Epidermal melanocyte (primary cell): Measurements from ENCODE around the gene MEF2A.
"Not testable (repeated sequence)": the region's sequence is repeated elsewhere in the genome, so short reads cannot be mapped to it uniquely, and the experiment has no call there.

ENCODE experiments used
- DNase-seq: peaks from one replicate; pipeline ENCODE4 v3.0.0; 2011; ENCODE audit warnings: low spot score; ENCODE audit not compliant: insufficient read length

Gene MEF2A

GRCh38 chr15:99565299-99566156 is at the start of gene MEF2A:
Gene MEF2A, plus strand, starts transcription at chr15:99565984. Its CDS starts 67,136 bp downstream, at chr15:99633120.
- peak; percentile 95 for DNase-seq

GRCh38 chr15:99518191-99518590 is 47.6 kb upstream of the MEF2A start:
- DNase-seq, result no peak

GRCh38 chr15:99519366-99519765 is 46.4 kb upstream of the MEF2A start:
- not testable (repeated sequence) for DNase-seq

- no peak for DNase-seq
These were observed 43.5 kb upstream of the MEF2A start for GRCh38 chr15:99522288-99522687.

GRCh38 chr15:99526176-99526575 is 39.6 kb upstream of the MEF2A start:
- DNase-seq, result no peak

- DNase-seq, result no peak
These were observed 39.1 kb upstream of the MEF2A start for GRCh38 chr15:99526671-99527070.

- no peak for DNase-seq
These were observed 29.3 kb upstream of the MEF2A start for GRCh38 chr15:99536422-99537040.

GRCh38 chr15:99537344-99537743 is 28.4 kb upstream of the MEF2A start:
- DNase-seq, result no peak

GRCh38 chr15:99538261-99538660 is 27.5 kb upstream of the MEF2A start:
- no peak for DNase-seq

- DNase-seq, result no peak
These were observed 23.0 kb upstream of the MEF2A start for GRCh38 chr15:99542828-99543227.

GRCh38 chr15:99545605-99546004 is 20.2 kb upstream of the MEF2A start:
- DNase-seq, result no peak

GRCh38 chr15:99546441-99547100 is 19.2 kb upstream of the MEF2A start:
- no peak for DNase-seq

GRCh38 chr15:99547517-99547916 is 18.3 kb upstream of the MEF2A start:
- DNase-seq, result no peak

GRCh38 chr15:99550077-99550476 is 15.7 kb upstream of the MEF2A start:
- no peak for DNase-seq

GRCh38 chr15:99552111-99552510 is 13.7 kb upstream of the MEF2A start:
- no peak for DNase-seq

- no peak for DNase-seq
These were observed 10.8 kb upstream of the MEF2A start for GRCh38 chr15:99554880-99555488.

GRCh38 chr15:99556011-99556410 is 9.8 kb upstream of the MEF2A start:
- DNase-seq, result no peak

- DNase-seq, result no peak
These were observed 9.2 kb upstream of the MEF2A start for GRCh38 chr15:99556578-99556977.

- no peak for DNase-seq
These were observed 7.7 kb upstream of the MEF2A start for GRCh38 chr15:99558084-99558483.

GRCh38 chr15:99558571-99558970 is 7.2 kb upstream of the MEF2A start:
- no peak for DNase-seq

- no peak for DNase-seq
These were observed 4.1 kb upstream of the MEF2A start for GRCh38 chr15:99561476-99562230.
